Skeletal muscle tissue (tissue), 4 donors: ENCODE results near the gene CST11. TPM values are rescaled to one million over a fixed set of nuclear protein-coding genes. Genes with fewer than 3 reads are reported as not detected.

Experiments
- H3K27ac ChIP-seq: one replicate; pipeline ENCODE4 v1.7.0; 2013; ENCODE audit warnings: mild to moderate bottlenecking, low read depth, low read length, inconsistent platforms
- H3K27me3 ChIP-seq, 3 donors: one replicate each; pipeline ENCODE4 v1.7.0; 2013; ENCODE audit warnings: low read length in 3 of 3; ENCODE audit not compliant: control insufficient read depth in 3 of 3, insufficient read depth in 3 of 3
- H3K36me3 ChIP-seq, 3 donors: one replicate each; pipeline ENCODE4 v1.7.0; 2013; ENCODE audit warnings: low read length in 3 of 3; ENCODE audit not compliant: control insufficient read depth in 3 of 3, insufficient read depth in 3 of 3
- H3K4me1 ChIP-seq, 3 donors: one replicate each; pipeline ENCODE4 v1.7.0; 2013; ENCODE audit warnings: low read length in 3 of 3, mild to moderate bottlenecking in 3 of 3; ENCODE audit not compliant: control insufficient read depth in 3 of 3, insufficient read depth in 3 of 3
- H3K4me3 ChIP-seq, 3 donors: one replicate each; pipeline ENCODE4 v1.7.0; 2013; ENCODE audit warnings: low read length in 3 of 3
- H3K9ac ChIP-seq, 3 donors: one replicate each; pipeline ENCODE4 v1.7.0; 2013; ENCODE audit warnings: low read length in 3 of 3, mild to moderate bottlenecking in 3 of 3, moderate library complexity in 2 of 3, low read depth in 1 of 3
- H3K9me3 ChIP-seq, 3 donors: one replicate each; pipeline ENCODE4 v1.7.0; 2013; ENCODE audit warnings: low read length in 3 of 3; ENCODE audit not compliant: control insufficient read depth in 3 of 3
- total RNA-seq: library from RNA; depleted of rRNA; stranded (reverse); fragments of >200 nt; gene quantifications from one replicate; pipeline ENCODE4 v1.2.3, GENCODE V29; 2014
- donor health status: Osteomylitis.

The CST11 gene, protein sequence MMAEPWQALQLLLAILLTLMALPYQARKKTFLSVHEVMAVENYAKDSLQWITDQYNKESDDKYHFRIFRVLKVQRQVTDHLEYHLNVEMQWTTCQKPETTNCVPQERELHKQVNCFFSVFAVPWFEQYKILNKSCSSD
- total RNA-seq: not detected

DNA sequence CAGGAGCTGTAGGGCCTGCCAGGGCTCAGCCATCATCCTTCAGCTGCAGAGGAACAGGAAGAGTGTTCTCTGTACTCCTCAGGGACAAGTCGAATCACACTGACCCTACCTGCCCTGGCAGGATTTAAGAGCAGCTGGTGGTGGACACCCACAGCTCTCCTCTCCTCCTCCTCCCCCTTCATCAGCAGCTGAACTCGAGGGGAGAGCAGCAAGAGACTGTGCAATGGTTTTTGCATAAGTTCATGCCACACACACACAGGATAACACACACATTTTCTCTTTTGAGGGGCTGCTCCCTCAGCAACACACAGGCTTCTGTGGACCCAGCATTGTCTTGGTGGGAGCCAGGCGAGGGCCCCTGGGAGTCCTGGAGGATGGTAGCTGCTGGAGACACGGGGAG is at the start of gene CST11:
Gene CST11, minus strand, starts transcription at position 101 of the 400 bp plus-strand sequence. Its CDS starts 65 bp downstream, at position 36.
- Histone ChIP-seq H3K27ac (no peak within 1 kb of the TSS), H3K9ac (no peak within 1 kb of the TSS), H3K27me3 (peaks cover 4 to 11% (median 8%) of the 10 kb centered on the region in 3 donors), H3K4me3 (no peak within 1 kb of the TSS), H3K9me3 (peaks cover 0 to 2% (median 0%) of the 10 kb centered on the region in 3 donors), H3K36me3 (no peaks in the 10 kb centered on the region), H3K4me1 (no peaks in the 10 kb centered on the region)

DNA sequence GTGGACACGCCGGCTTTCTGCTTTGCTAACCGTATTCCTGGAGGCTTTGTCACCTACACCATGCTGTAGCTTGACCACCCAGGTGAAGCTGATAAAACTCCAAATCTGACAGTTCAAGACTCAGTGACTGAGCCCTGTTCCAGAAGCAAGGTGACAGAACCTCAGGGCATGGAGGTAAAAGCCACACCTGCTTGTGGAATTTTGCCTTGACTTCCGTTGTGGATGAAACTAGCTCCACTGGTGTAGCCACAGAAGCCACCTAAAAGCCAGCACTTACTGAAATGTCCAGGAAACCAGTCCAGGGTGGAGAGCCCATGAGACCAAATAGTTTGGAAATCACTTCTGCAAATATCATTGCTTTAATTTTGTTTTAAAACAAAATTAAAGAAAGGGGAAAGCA is 49.2 kb upstream of the CST11 start:
- H3K9me3 ChIP-seq: no peaks in the 10 kb centered on the region
- no peak overlapping the region for H3K27ac ChIP-seq
- no peak overlapping the region for H3K9ac ChIP-seq
- peaks cover 3 to 13% (median 3%) of the 10 kb centered on the region in 3 donors for H3K27me3 ChIP-seq
- H3K36me3 ChIP-seq: no peaks in the 10 kb centered on the region
- no peaks in the 10 kb centered on the region for H3K4me1 ChIP-seq
- H3K4me3 ChIP-seq: no peak overlapping the region

DNA sequence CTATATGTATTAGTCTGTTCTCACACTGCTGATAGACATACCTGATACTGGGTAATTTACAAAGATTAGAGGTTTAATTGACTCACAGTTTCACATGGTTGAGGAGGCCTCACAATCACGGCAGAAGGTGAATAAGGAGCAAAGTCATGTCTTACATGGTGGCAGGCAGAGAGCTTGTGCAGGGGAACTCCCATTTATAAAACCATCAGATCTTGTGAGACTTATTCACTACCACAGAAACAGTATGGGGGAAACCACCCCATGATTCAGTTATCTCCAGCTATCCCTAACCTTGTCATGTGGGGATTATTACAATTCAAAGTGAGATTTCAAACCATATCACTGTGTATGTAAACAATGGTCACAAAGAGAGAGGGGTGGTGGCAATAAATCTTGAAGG is 44.9 kb upstream of the CST11 start:
- no peaks in the 10 kb centered on the region for H3K36me3 ChIP-seq
- H3K27ac ChIP-seq: no peak overlapping the region
- H3K27me3 ChIP-seq: peaks cover 3 to 12% (median 3%) of the 10 kb centered on the region in 3 donors

DNA sequence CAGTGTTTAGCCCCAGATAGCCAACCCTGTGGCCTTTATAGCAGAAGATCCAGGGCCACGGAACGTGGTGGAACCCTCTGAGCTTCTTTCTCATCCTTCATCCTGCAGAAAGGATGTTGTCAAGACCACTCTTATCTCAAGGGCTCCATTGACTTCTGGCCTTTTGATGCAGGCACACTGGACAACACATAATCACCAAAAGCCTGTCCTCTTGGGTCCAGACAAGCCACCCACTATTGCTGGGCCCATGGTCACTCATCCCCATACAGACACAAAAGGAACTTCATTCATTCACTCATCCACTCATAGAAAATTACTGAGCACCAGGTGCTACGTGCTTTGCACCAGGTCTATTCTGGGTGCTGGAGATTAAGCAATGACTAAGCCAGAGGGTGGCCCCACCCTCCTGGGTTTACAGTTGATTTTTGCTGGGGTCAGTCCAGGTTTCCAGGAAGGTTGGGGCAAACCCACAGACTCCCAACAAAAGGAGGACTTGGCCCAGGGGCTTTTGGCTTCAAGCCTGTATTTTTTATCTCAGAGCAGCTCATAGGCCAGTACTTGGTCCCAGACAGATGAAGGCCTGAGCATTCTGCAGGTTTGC is 40.6 kb upstream of the CST11 start:
- Histone ChIP-seq H3K36me3 (no peaks in the 10 kb centered on the region), H3K27me3 (no peaks in the 10 kb centered on the region), H3K27ac (no peak overlapping the region), H3K9me3 (peaks cover 0 to 2% (median 0%) of the 10 kb centered on the region in 3 donors), H3K9ac (no peak overlapping the region), H3K4me3 (no peak overlapping the region), H3K4me1 (no peaks in the 10 kb centered on the region)

More for the DNA sequence above, 44.9 kb upstream of the CST11 start:
- Histone ChIP-seq H3K4me3 (no peak overlapping the region), H3K9ac (no peak overlapping the region), H3K9me3 (no peaks in the 10 kb centered on the region), H3K4me1 (no peaks in the 10 kb centered on the region)

DNA sequence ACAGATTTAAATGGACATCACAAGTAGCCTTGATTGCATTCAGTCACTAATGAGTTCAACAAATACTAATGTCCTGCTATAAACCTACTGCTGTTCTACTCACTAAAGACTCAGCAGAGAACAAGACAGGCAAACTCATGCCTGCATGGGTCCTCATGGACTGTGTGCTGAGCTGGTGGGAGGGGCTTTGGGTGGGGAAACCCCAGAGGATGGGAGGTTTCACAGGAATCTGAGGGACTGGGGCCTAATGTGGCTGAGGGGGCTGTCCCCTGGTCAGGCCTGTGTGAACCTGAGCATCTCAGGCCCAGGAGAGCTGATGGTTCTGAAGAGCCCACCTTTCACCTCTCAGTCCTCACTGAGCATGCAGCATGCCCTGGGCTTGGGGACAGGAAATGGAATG is 39.6 kb upstream of the CST11 start:
- Histone ChIP-seq H3K4me1 (no peaks in the 10 kb centered on the region), H3K9ac (no peak overlapping the region), H3K27me3 (no peaks in the 10 kb centered on the region), H3K4me3 (no peak overlapping the region), H3K9me3 (peaks cover 0 to 2% (median 0%) of the 10 kb centered on the region in 3 donors), H3K27ac (no peak overlapping the region), H3K36me3 (no peaks in the 10 kb centered on the region)

DNA sequence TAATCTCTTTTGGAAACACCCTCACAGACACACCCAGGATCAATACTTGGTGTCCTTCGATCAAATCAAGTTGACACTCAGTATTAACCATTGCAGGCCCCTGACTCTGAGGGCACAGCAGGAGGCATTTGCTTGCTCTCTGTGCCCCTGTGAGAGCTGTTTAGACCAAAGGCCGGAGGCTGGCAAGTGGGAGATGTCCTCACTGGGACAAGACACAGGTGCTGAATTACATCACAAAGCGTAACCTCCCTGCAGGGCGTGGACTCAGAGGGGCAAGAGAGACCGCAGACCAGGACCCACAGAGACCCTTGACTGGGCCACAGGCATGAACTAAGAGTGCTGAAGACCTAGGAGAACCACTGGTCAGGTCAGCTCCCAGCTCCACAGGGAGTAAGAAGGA is 38.1 kb upstream of the CST11 start, which contains the start of gene CST8:
Gene CST8, plus strand, starts transcription at position 301 of the 400 bp plus-strand sequence. CDS start 551 bp downstream, outside the sequence.
- Histone ChIP-seq H3K27me3 (no peaks in the 10 kb centered on the region), H3K4me1 (no peaks in the 10 kb centered on the region), H3K9me3 (peaks cover 0 to 2% (median 0%) of the 10 kb centered on the region in 3 donors)

DNA sequence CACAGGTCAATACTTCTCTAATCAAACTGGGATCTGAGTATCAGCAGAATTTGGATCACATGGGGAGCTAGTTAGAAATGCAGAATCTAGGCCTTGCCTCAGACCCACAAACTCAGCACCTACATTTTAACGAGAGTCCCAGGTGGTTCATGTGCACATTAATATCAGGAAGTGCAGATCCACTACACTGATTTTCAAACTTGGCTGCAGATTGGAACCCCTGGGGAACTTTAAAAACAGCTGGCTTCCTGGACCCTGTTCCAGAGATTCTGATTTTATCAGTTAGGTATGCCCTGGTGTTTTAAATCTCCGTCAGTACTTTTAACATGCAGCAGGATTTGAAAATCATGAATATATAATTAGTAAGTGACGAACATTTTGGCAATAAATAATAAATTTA is 36.3 kb upstream of the CST11 start:
- Histone ChIP-seq H3K27ac (no peak overlapping the region), H3K36me3 (no peaks in the 10 kb centered on the region), H3K4me3 (no peak overlapping the region), H3K9ac (no peak overlapping the region), H3K4me1 (no peaks in the 10 kb centered on the region), H3K27me3 (no peaks in the 10 kb centered on the region), H3K9me3 (peaks cover 0 to 2% (median 0%) of the 10 kb centered on the region in 3 donors)

More for the DNA sequence above, 38.1 kb upstream of the CST11 start, which contains the start of gene CST8:
- Histone ChIP-seq H3K27ac (no peak within 1 kb of the TSS), H3K4me3 (no peak within 1 kb of the TSS), H3K9ac (no peak within 1 kb of the TSS), H3K36me3 (no peaks in the 10 kb centered on the region)

DNA sequence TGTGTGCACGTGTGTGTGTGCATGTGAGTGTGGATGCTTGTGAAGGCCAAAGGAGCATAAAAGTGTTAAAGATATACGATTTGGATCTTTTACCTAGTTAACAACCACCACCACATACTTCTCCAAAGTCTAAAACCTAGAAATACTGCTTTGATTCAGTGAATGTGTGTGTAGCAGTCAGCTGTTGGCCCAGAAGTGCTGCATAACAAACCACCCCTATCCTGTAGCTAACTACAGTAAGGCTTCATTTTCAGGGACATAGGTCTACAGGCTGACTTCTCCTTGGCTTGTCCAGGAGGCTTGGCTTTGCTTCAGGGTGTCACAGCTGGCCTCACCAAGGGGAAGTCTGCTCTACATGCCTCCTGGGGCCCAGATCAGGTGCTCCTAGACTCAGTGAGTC is 35.8 kb upstream of the CST11 start:
- Histone ChIP-seq H3K9me3 (peaks cover 0 to 2% (median 0%) of the 10 kb centered on the region in 3 donors), H3K27me3 (no peaks in the 10 kb centered on the region)

DNA sequence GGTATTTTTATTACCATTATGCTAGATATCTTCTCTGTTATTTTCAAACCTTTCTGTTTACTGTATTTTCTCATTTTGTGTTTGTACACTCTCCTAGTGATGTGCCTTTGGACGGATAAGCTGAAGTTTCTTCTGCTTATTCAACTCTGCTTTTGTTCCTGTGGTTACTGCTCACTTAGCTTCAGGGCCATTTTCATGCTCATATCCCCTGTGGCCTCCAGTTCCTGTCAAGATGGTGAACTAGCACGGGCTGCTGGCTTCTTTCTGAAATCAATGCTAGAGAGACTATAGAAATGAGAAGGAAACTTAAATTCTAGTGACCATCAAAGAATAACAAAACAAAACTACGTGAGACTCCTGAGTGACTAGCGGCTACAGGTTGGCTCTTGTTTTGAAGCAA is 31.4 kb upstream of the CST11 start:
- Histone ChIP-seq H3K4me3 (no peak overlapping the region), H3K9me3 (peaks cover 0 to 2% (median 0%) of the 10 kb centered on the region in 3 donors), H3K4me1 (no peaks in the 10 kb centered on the region), H3K9ac (no peak overlapping the region), H3K36me3 (no peaks in the 10 kb centered on the region), H3K27ac (no peak overlapping the region), H3K27me3 (no peaks in the 10 kb centered on the region)

More for the DNA sequence above, 35.8 kb upstream of the CST11 start:
- H3K9ac ChIP-seq: no peak overlapping the region
- H3K27ac ChIP-seq: no peak overlapping the region
- H3K4me3 ChIP-seq: no peak overlapping the region
- H3K36me3 ChIP-seq: no peaks in the 10 kb centered on the region
- no peaks in the 10 kb centered on the region for H3K4me1 ChIP-seq

DNA sequence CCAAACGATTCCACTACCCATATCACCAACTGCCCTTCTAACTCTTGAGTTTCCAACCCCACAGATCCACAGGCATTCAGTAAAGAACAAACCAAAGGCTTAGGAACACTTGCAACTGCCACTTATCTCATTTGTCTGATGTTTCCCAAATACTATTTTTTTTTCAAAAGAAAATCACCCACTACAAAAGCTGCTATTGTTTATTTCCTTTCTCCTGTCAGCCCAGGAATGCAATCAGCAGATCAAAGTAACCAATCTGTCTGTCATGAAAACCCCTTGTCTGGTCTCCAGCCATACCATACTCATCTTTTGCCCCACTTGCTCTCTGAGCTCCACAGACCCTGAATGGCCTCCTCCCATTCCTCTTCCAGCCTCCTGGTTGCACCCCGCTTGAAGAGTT is 29.5 kb upstream of the CST11 start:
- Histone ChIP-seq H3K36me3 (no peaks in the 10 kb centered on the region), H3K27ac (no peak overlapping the region), H3K4me1 (no peaks in the 10 kb centered on the region), H3K9me3 (no peaks in the 10 kb centered on the region), H3K27me3 (no peaks in the 10 kb centered on the region), H3K4me3 (no peak overlapping the region), H3K9ac (no peak overlapping the region)
